ENCODE results near the gene LAPTM5.

Gene LAPTM5

DNA sequence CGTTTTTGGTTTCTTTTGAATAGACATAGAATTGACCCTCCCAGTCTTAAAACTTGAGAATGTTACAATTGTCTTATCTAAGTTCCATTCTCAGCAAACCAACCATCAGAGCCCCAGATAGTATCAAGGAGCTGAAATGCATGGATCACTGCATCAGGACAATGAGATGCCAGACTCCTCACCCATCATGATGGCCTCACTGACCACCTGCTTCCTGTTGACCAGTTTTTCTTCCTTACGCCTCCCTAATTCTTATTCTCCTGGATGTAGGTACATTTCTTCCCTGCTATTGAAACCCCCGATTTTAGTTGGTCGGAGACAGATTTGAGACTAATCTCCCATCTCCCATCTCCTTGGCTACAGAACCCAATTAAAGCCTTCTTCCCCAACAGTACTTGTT lies 51.9 kb downstream of the LAPTM5 start:
- no peak overlapping the region for H2AFZ ChIP-seq (ENCODE audit: low read depth, low read length)
- H3K4me3 ChIP-seq (ENCODE audit: low read length) = no peak overlapping the region
- H3K36me3 ChIP-seq (ENCODE audit: insufficient read depth, low read length) = no peaks in the 10 kb centered on the region
- no peaks in the 10 kb centered on the region for H3K4me1 ChIP-seq (ENCODE audit: insufficient read depth, low read length)
- H3K9me3 ChIP-seq (ENCODE audit: low read length) = no peaks in the 10 kb centered on the region
- peaks cover 4% of the 10 kb centered on the region for H3K27me3 ChIP-seq (ENCODE audit: insufficient read depth, low read length)

DNA sequence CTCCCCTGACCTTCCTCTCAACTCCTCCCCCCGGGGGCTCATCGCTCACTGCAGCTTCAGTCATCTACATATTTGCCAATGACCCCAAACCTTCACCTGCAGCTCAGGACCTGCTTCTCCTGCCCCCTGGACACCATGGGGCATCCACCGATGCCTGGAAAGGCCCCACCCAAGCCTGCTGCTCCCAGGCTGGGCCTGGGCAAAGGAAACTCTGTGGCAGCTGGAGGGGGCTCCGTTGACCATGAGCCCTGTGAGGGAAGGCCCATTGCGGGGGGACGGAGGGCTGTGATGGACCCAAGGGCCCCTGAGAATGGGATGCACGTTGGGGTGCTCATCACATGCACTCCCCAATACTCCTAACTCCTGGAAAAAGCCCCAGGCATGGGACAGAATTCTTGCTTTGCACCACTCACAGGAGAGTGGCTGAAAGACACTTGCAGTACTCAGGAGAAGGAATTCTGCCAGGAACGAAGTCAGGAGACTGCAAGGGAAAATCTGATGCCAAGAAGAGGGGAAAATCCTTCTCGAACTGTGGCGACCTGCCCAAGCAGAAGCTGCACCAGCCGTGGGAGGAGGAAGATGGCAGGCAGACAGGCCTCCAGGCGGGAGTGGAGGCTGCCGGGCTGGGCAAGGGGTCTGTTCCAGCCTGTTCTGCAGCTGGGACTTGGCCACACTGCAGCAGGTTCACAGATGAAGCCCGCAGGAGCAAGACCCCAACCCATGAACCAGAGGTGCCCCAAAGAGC lies 52.6 kb downstream of the LAPTM5 start:
- Histone ChIP-seq H3K4me1 (ENCODE audit: insufficient read depth, low read length) (no peaks in the 10 kb centered on the region), H3K9me3 (ENCODE audit: low read length) (no peaks in the 10 kb centered on the region), H3K27me3 (ENCODE audit: insufficient read depth, low read length) (peaks cover 4% of the 10 kb centered on the region), H3K4me3 (ENCODE audit: low read length) (no peak overlapping the region), H2AFZ (ENCODE audit: low read depth, low read length) (no peak overlapping the region), H3K36me3 (ENCODE audit: insufficient read depth, low read length) (no peaks in the 10 kb centered on the region)

DNA sequence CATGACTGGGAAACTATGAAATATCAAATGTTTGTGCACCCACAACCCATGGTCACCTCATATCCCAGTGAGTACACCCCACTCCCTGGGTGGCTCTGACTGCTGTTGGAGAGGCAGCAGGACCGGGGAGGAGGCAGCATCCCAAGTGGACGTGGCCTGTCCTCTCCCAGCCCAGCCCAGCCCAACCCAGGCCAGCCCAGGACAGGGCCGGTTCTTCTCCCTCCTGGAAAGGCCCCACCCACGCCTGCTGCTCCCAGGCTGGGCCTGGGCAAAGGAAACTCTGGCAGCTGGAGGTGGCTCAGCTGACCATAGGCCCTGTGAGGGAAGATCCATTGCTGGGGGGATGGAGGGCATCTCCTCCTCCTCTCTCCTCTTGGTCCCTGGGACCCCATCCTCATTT lies 53.3 kb downstream of the LAPTM5 start:
- no peak overlapping the region for H2AFZ ChIP-seq (ENCODE audit: low read depth, low read length)
- H3K4me3 ChIP-seq (ENCODE audit: low read length) = no peak overlapping the region
- peaks cover 4% of the 10 kb centered on the region for H3K27me3 ChIP-seq (ENCODE audit: insufficient read depth, low read length)
- H3K4me1 ChIP-seq (ENCODE audit: insufficient read depth, low read length) = no peaks in the 10 kb centered on the region
- H3K36me3 ChIP-seq (ENCODE audit: insufficient read depth, low read length) = no peaks in the 10 kb centered on the region
- H3K9me3 ChIP-seq (ENCODE audit: low read length) = no peaks in the 10 kb centered on the region

DNA sequence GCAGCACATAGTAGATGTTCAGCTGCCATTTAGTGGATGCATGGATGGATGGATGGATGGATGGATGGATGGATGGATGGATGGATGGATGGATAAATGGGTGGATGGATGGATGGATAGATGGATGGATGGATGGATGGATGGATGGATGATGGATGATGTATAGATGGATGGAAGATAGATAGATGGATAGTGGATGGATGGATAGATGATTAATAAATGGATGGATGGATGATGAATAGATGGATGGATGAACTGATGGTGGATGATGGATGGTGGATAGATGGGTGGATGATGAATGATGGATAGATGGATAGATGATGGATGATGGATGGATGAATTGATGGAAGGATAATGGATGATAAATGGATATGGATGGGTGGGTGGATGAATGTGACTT lies 54.8 kb downstream of the LAPTM5 start:
- Histone ChIP-seq H3K9me3 (ENCODE audit: low read length) (no peaks in the 10 kb centered on the region), H3K4me3 (ENCODE audit: low read length) (no peak overlapping the region), H3K27me3 (ENCODE audit: insufficient read depth, low read length) (peaks cover 4% of the 10 kb centered on the region), H3K4me1 (ENCODE audit: insufficient read depth, low read length) (no peaks in the 10 kb centered on the region), H3K36me3 (ENCODE audit: insufficient read depth, low read length) (no peaks in the 10 kb centered on the region), H2AFZ (ENCODE audit: low read depth, low read length) (no peak overlapping the region)

DNA sequence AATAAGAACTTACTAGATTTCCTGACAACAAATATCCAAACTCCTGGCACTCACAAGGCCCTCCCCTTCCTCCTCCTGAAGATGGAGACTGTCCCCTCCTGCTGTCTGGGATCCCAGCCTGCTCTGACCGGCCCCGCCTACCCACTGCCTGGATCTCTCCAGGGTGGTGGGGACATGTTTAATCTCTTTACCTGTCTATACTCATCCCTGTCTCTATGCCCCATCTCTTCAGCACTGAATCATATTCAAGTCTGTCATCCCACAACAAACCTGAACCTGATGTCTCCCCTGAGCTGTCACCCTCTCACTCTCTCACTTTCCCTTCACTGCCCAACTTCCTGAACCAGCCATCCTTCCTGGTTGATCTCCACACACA lies 56.3 kb downstream of the LAPTM5 start:
- Histone ChIP-seq H3K4me1 (ENCODE audit: insufficient read depth, low read length) (no peaks in the 10 kb centered on the region), H3K27me3 (ENCODE audit: insufficient read depth, low read length) (peaks cover 4% of the 10 kb centered on the region)

DNA sequence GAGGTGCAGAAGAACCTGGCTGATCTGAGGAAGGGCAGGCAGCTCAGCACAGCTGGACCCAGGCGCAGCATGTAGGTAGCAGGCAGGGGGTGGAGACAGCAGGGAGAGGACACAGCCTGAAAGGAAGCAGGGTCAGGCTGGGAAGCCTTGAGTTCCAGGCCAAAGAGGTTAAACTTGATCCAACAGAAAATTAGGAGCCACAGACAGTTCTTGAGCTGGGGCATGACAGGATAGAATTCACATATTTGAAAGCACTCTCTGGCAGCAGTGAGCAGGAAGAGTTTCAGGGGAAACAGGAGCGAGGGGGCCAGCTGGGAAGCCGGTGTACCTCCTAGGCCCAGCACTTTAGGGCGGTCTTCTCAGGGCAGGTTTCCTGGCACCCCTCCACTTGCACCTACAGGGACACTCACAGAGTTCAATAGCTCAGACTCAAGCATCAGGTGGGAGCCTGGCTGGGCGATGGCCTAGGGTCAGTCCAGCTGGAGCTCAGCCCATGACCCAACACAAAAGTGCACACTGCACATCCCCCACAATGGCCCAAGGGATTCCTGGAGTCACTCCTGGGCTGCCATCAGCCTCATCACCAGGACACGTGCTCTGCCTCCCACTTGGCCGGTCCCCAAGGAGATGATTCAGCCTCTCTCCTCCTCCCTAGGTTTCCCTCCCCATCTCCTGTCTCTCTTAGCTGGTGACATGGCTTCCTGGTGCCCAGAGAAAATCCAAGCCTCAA lies 56.9 kb downstream of the LAPTM5 start:
- no peak overlapping the region for H3K4me3 ChIP-seq (ENCODE audit: low read length)
- no peaks in the 10 kb centered on the region for H3K4me1 ChIP-seq (ENCODE audit: insufficient read depth, low read length)
- peaks cover 4% of the 10 kb centered on the region for H3K27me3 ChIP-seq (ENCODE audit: insufficient read depth, low read length)
- H3K36me3 ChIP-seq (ENCODE audit: insufficient read depth, low read length) = no peaks in the 10 kb centered on the region
- H3K9me3 ChIP-seq (ENCODE audit: low read length) = no peaks in the 10 kb centered on the region
- H2AFZ ChIP-seq (ENCODE audit: low read depth, low read length) = no peak overlapping the region

More for the DNA sequence above, 56.3 kb downstream of the LAPTM5 start:
- H3K4me3 ChIP-seq (ENCODE audit: low read length) = no peak overlapping the region
- H2AFZ ChIP-seq (ENCODE audit: low read depth, low read length) = no peak overlapping the region
- no peaks in the 10 kb centered on the region for H3K36me3 ChIP-seq (ENCODE audit: insufficient read depth, low read length)
- H3K9me3 ChIP-seq (ENCODE audit: low read length) = no peaks in the 10 kb centered on the region

DNA sequence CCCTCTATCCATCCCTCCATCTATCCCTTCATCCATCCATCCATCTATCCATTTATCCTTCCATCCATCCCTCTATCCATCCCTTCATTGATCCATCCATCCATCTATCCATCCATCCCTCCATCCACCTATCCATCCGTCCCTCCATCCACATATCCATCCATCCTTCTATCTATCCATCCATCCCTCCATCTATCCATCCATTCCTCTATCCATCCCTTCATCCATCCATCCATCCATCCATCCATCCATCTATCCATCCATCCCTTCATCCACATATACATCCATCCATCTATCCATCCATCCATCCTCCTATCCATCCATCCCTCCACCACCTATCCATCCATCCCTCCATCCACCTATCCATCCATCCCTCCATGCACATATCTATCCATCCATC lies 57.8 kb downstream of the LAPTM5 start:
- H3K9me3 ChIP-seq (ENCODE audit: low read length) = no peaks in the 10 kb centered on the region
- peaks cover under 1% of the 10 kb centered on the region for H3K27me3 ChIP-seq (ENCODE audit: insufficient read depth, low read length)
- no peak overlapping the region for H2AFZ ChIP-seq (ENCODE audit: low read depth, low read length)
- no peaks in the 10 kb centered on the region for H3K36me3 ChIP-seq (ENCODE audit: insufficient read depth, low read length)
- H3K4me1 ChIP-seq (ENCODE audit: insufficient read depth, low read length) = no peaks in the 10 kb centered on the region
- H3K4me3 ChIP-seq (ENCODE audit: low read length) = no peak overlapping the region

DNA sequence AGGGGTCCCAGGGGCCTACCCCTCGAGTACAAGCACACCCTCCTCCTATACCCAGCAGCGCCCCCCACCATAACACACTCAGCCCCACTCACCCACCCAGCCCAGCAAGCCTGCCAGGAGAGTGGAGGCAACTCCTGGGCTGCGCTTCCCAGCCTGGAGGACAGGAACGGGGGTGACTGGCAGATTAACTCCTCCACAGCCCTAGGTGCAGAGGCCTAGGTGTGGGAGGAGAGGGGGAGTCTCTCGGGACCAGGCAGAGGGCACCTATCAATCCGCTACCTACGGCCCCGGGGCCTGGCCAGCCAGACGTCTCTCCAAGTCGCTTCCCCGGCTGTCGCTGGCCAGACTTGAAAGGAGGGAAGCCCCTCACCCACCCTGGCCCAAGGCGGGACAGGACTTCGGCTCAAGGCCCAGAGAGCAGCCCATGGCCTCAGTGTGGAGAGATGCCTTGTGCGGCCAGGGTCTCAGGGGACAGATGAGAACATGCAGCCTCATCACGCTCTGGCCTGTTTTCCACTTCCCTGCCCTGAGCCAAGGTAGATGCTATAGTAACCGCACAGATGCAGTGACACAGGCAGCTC lies 59.1 kb downstream of the LAPTM5 start:
- Histone ChIP-seq H2AFZ (ENCODE audit: low read depth, low read length) (no peak overlapping the region), H3K27me3 (ENCODE audit: insufficient read depth, low read length) (peaks cover 2% of the 10 kb centered on the region), H3K36me3 (ENCODE audit: insufficient read depth, low read length) (no peaks in the 10 kb centered on the region), H3K9me3 (ENCODE audit: low read length) (no peaks in the 10 kb centered on the region), H3K4me3 (ENCODE audit: low read length) (no peak overlapping the region), H3K4me1 (ENCODE audit: insufficient read depth, low read length) (no peaks in the 10 kb centered on the region)

DNA sequence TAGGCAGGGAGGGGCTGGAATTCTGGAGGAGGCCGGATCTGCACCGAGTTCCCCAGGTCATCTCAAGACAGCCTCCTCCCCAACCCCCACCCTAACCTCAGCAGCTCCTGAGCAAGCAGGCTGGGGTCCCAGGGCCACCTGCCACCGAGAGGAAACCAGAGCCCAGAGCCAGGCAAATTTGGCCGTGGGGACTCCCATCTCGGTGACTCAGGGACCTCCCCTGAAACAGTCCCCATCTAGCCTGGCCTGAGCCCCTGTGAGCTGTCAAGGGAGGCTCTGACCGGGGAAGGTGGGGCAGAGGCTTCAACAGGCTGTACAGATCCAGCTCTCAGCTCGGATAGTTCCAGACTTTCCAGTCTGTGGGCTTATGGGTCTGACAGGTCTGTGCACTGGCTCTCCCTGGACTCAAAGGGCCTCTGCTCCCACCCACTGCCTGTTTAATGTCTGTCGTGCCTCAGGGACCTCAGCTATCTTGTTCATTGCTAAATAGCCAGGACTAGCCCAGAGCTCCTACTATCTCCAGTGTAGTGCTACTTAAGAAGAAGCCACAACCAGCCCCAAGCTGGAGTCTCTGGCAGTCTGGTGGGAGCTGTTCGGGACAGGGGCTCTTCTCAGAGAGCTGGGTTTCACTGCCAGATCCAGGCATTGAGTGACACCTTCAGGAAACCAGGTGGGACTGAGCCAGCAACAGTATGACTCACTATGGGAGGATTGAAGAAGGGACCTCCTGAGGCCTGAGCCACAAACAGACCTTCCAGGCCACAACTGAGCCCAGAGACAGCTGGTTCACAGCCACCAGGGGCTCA lies 59.8 kb downstream of the LAPTM5 start:
- Histone ChIP-seq H3K4me1 (ENCODE audit: insufficient read depth, low read length) (no peaks in the 10 kb centered on the region), H3K27me3 (ENCODE audit: insufficient read depth, low read length) (peaks cover 2% of the 10 kb centered on the region), H3K9me3 (ENCODE audit: low read length) (no peaks in the 10 kb centered on the region), H3K4me3 (ENCODE audit: low read length) (no peak overlapping the region), H3K36me3 (ENCODE audit: insufficient read depth, low read length) (no peaks in the 10 kb centered on the region), H2AFZ (ENCODE audit: low read depth, low read length) (no peak overlapping the region)

DNA sequence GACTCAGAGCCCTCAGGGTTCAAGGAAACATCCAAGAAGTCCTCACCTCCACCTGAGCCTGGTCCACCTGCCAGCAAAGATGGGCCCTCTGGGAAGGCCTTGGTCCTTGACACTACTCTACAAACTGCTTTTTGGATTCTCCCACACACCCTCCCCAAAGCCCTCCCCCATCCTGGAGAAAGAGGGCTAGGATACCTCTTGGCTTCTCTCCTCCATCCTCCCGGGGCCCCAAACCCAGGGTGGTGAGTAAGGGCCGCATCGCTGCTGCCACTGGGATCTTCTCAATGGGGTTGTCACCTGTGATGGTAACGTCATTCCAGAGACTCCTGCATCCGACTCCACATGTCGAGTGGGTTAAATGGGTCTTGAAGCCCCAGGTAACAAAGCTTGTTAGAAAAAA lies 60.7 kb downstream of the LAPTM5 start:
- Histone ChIP-seq H3K27me3 (ENCODE audit: insufficient read depth, low read length) (peaks cover 2% of the 10 kb centered on the region), H3K9me3 (ENCODE audit: low read length) (no peaks in the 10 kb centered on the region), H3K36me3 (ENCODE audit: insufficient read depth, low read length) (no peaks in the 10 kb centered on the region), H3K4me1 (ENCODE audit: insufficient read depth, low read length) (no peaks in the 10 kb centered on the region), H2AFZ (ENCODE audit: low read depth, low read length) (no peak overlapping the region), H3K4me3 (ENCODE audit: low read length) (no peak overlapping the region)

DNA sequence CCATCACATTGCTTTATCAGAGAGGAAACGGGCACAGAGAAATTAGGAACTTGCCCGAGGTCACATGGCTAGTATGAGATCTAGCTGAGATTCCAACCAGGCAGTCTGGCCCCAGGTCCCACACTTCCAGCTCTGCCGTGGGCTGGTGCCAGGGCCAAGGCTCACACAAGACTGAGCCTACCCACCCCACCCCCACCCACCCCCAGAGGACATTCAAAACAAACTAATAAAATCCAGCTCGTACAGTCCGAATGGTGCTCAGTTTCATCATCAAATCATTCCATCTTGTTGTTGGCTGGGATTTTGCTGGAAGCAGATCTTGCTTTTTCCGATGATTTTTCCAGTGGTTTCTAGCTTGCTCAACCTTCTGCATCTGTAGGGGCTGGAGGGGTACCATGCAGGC lies 62.1 kb downstream of the LAPTM5 start:
- no peaks in the 10 kb centered on the region for H3K9me3 ChIP-seq (ENCODE audit: low read length)
- peaks cover 2% of the 10 kb centered on the region for H3K27me3 ChIP-seq (ENCODE audit: insufficient read depth, low read length)
- H3K4me3 ChIP-seq (ENCODE audit: low read length) = no peak overlapping the region
- peaks cover under 1% of the 10 kb centered on the region for H3K4me1 ChIP-seq (ENCODE audit: insufficient read depth, low read length)
- H3K36me3 ChIP-seq (ENCODE audit: insufficient read depth, low read length) = no peaks in the 10 kb centered on the region
- no peak overlapping the region for H2AFZ ChIP-seq (ENCODE audit: low read depth, low read length)

DNA sequence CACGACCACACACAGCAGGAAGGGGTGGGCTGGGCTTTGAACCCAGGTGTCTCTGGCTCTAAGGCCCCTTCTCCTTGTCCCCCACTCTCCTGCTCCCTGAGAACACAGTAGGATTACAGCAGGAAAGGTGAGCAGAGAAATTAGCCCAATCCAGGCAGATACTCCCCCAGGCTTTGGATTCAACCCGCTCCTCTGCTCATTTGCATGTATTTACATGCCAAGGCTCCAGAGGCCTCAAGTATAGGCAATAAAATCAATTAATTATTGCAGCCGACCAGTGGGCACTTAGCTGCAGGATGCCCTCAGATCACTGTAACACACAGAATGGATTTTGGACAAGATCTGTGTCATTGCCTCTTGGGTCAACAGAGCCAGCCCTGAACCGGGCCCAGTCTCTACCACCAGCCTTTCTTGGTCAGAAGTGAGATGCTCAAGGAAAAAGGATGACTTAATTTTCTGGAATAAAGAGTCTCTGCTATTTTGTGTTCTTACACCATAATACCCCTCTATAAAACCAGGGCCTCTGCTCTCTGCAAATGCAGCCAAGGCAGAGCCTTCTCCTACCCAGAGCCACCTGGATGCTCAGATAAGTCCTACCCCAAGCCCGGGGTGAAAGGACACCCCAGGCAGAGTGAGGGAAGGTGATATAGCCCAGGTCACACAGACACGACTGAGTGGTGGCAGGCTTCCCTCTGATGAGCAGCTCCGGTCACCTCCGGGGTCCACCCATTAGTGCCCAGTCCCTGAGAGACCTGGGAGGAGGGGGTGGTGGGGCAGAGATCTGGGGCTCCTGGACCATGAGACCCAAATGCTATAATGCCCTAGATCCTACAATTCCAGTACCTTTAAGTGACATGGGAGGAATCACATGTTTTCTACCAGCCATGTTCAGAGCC lies 63.0 kb downstream of the LAPTM5 start:
- H3K27me3 ChIP-seq (ENCODE audit: insufficient read depth, low read length) = peaks cover 2% of the 10 kb centered on the region
- no peak overlapping the region for H2AFZ ChIP-seq (ENCODE audit: low read depth, low read length)

More for the DNA sequence above, 63.0 kb downstream of the LAPTM5 start:
- H3K36me3 ChIP-seq (ENCODE audit: insufficient read depth, low read length) = no peaks in the 10 kb centered on the region
- H3K9me3 ChIP-seq (ENCODE audit: low read length) = no peaks in the 10 kb centered on the region
- H3K4me3 ChIP-seq (ENCODE audit: low read length) = no peak overlapping the region
- H3K4me1 ChIP-seq (ENCODE audit: insufficient read depth, low read length) = peaks cover 8% of the 10 kb centered on the region

Measured in neuron (in vitro differentiated cells).